RWPE1 (cell line): ENCODE results near the gene LEMD2.

Experiments used
- CTCF ChIA-PET: fragments of 350-600 bp; sonication (Branson Sonifier 250); formaldehyde crosslinking; extraction: SDS; loops from one replicate; lab custom pipeline; 2021; lab: Yijun Ruan, JAX
- POLR2A ChIA-PET: fragments of 400-600 bp; formaldehyde crosslinking; extraction: SDS; loops from one replicate; lab custom pipeline; 2020; ENCODE audit warnings: antibody characterized with exemption; ENCODE audit not compliant: low non-redundant PET; lab: Yijun Ruan, JAX
- DNase-seq: peaks from one replicate; pipeline ENCODE4 v3.0.0; 2012; ENCODE audit warnings: low spot score
- H3K27ac ChIP-seq: fragments of 450-650 bp; 2 replicates; pipeline ENCODE4 v1.5.1; 2017
- TF ChIP-seq, protein P1 (sequence below): fragments of 450-650 bp; conservative IDR thresholded peaks from 2 replicates; pipeline ENCODE4 v1.5.1; 2017; ENCODE audit warnings: low read depth, mild to moderate bottlenecking

LEMD2 gene

DNA sequence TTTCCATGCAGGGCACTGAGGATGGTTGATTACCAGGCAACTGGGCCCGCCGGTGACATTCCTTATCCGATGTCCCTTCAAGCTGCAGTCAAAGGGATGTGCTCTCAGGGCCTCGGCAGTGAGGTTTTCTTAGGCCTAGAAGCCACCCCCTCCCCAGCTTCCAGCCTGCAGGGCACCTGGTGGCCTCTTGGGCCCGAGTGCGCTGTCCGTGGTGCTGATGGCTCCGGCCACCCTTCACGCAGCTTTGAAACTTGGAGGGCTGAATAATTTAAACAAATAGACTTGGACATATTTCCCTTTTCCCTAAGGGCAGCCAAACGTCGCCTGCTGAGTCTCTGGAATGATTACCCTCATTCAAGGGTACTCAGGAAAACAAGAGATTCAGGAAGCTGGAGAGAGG is 23.7 kb upstream of the LEMD2 start:
- peak; percentile 62 for DNase-seq
- ChIA-PET POLR2A (no interaction called here), CTCF (interaction anchor here (0.8 to 1.2 kb wide), 2 partner anchors 14 to 243 kb away, joined by 3 read pairs; no protein-coding TSS in a partner anchor)
- TF ChIP-seq, protein P1, sequence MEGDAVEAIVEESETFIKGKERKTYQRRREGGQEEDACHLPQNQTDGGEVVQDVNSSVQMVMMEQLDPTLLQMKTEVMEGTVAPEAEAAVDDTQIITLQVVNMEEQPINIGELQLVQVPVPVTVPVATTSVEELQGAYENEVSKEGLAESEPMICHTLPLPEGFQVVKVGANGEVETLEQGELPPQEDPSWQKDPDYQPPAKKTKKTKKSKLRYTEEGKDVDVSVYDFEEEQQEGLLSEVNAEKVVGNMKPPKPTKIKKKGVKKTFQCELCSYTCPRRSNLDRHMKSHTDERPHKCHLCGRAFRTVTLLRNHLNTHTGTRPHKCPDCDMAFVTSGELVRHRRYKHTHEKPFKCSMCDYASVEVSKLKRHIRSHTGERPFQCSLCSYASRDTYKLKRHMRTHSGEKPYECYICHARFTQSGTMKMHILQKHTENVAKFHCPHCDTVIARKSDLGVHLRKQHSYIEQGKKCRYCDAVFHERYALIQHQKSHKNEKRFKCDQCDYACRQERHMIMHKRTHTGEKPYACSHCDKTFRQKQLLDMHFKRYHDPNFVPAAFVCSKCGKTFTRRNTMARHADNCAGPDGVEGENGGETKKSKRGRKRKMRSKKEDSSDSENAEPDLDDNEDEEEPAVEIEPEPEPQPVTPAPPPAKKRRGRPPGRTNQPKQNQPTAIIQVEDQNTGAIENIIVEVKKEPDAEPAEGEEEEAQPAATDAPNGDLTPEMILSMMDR = no peak; the same call in 1 of the 2 replicates
- no peak overlapping the region for H3K27ac ChIP-seq

DNA sequence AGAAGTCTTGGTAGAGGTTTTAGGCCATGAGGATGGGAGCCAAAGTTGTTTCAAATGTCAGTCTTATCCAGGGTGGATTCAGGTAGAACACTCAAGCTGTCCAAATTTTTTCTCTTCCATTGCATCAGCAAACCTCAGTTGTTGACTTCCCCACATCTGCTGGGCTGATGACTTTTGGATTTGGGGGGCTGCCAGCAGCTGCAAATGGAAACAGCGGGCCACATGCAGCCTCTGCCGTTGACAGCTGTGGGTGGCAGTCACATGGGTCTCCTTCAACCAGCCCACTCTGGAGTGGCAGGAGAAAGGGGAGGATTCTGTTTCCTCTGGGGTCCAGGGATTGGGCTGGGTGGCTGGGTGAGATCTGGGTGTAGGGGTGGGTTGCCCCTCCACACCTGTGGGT is 20.7 kb upstream of the LEMD2 start:
- POLR2A ChIA-PET = no interaction called here
- no peak overlapping the region for H3K27ac ChIP-seq
- TF ChIP-seq, protein P1 = no peak
- CTCF ChIA-PET = no interaction called here
- DNase-seq = no peak

DNA sequence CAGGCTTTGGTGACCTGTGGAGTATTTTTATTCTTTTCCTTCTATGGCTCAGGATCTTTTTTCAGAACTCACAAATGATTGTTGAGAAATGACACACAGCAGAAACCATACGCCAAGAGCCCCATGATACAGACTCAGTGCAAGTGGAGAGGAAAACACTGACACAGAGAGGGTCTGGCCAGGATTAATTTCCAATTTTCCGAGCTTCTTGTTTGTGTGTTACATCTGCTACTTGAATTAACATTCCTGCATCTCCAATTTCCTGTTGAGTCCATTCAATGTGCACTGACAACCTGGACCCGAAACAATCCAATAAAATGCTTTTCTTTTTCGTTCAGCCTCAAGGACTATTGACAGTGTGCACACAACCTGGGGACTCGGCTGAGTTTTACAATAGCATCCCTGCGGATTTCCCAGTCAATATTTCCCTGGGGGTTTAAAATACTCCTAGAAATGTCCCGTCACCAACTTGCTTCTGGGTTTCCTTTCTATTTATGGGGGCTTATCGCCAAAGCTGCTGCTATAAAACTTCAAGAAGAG is 19.8 kb upstream of the LEMD2 start:
- ChIA-PET POLR2A (no interaction called here), CTCF (no interaction called here)
- DNase-seq = no peak
- TF ChIP-seq, protein P1 = no peak
- H3K27ac ChIP-seq = no peak overlapping the region

DNA sequence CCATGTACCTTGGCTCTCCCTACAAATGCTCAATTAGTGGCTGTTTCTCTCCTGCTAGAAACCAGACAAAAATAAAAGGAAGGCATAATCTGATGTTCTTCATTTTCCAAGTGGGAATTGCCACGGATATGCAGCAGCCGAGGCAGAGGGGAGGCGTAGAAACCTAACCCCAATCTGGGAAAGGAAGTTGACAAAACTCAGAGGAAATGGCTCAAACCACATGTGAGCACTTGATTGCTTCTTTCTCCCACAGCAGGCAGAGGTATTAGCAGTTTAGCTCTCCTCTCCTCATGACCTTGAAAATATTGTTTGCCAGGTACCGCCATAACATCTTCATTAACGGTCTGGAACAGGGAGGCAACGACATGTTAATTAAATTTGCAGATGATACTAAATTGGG is 18.7 kb upstream of the LEMD2 start:
- DNase-seq = no peak
- ChIA-PET CTCF (interaction anchor here (0.6 kb wide), 1 partner anchor 9 kb away, joined by 4 read pairs; no protein-coding TSS in a partner anchor), POLR2A (no interaction called here)
- TF ChIP-seq, protein P1 = no peak
- H3K27ac ChIP-seq = no peak overlapping the region

DNA sequence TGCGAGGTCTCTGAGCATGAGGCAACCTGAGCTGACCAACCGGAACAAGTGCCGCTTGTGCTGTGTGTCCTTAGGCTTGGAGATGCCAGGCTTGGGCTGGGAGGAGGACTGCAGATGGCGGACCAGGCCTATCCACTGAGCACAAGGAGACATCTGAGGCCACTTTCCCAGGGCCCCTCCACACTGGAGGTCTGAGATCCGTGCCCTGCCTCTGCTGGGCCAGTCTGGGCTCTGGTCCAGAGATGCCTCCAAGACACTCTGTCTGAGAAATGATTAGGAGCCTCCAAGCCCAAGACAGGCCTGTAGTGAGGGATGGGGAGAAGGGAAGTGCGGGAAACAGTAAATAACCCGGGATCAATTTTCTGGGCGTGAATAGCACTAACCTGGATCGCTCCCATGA is 17.9 kb upstream of the LEMD2 start:
- DNase-seq = no peak
- no peak overlapping the region for H3K27ac ChIP-seq
- TF ChIP-seq, protein P1 = no peak
- ChIA-PET CTCF (no interaction called here), POLR2A (no interaction called here)

DNA sequence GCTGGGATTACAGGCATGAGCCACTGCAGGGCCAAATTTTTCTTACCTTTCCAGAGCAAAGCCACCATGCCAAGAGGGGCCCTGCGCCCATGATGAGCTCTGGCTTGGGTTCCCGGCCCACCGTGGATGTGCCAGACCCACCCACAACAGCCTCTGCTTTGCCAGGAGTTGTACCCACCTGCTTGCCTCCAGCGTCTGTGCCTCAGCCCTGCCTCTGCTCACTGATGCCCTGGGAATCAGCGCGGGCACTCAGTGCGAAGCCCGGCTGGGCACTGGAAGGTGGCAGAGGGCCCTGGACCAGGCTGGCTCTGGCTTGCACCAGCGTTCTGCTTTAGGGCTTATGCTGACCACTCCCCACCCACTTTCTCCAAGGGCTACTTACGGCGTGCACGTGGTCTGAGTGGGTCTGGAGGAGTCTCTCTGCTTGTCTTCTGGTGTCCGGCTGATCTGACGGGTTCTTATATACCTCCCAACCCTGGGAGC is 14.7 kb upstream of the LEMD2 start, which contains the start of gene MLN:
Gene MLN (minus strand): TSS at position 433 of the 483 bp plus-strand sequence. CDS start 2,840 bp downstream, outside the sequence.
- TF ChIP-seq, protein P1 = no peak
- ChIA-PET POLR2A (no interaction called here), CTCF (interaction anchor here (0.7 kb wide), 1 partner anchor 195 kb away, joined by 8 read pairs; no protein-coding TSS in a partner anchor)

More for the DNA sequence above, 14.7 kb upstream of the LEMD2 start, which contains the start of gene MLN:
- no peak for DNase-seq
- H3K27ac ChIP-seq = no peak within 1 kb of the TSS
